DMS79 treated with DMSO at 0.1 percent for 48 hours (cell line): Measurements from ENCODE around the gene ZNF514.
"Not testable (repeated sequence)": the region's sequence is repeated elsewhere in the genome, so short reads cannot be mapped to it uniquely, and the experiment has no call there.

ENCODE experiments used
- DNase-seq: peaks from one replicate; lab custom pipeline; 2025; lab: John Stamatoyannopoulos, UW

Gene ZNF514

DNA sequence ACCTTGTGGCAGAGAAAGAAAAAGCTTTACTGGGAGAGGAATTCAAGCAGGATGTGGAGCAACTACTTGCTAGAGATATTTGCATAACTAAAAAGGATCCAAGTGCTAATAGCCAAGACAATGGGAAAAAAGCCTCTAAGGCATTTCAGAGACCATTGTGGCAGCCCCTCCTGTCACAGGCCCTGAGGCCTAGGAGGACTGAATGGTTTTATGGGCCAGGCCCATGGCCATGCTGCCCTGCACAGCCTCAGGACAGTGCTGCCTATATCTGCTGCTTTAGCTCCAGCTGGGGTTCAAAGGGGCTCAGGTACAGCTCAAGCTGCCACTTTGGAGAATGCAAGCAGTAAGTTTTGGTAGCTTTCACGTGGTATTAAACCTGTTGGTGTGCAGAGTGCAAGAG, 20.9 kb downstream of the ZNF514 start:
- DNase-seq: no peak

DNA sequence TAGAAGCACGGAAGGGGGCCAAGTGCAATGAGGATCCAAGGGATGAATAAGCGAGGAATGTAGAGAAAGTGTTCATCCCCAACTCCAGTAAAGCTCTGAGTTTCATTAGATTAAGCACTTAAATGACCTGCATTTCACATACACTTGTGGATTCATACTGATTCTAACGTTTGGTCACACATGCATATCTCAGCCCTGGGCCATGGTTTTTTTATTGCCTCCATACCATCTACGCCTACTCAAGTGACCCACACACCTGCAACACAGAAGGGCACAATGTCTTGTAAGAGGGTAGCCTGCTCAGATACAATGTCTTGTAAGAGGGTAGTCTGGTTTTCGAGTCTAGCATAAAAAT, 37.5 kb downstream of the ZNF514 start:
- peak; percentile 41 for DNase-seq

DNA sequence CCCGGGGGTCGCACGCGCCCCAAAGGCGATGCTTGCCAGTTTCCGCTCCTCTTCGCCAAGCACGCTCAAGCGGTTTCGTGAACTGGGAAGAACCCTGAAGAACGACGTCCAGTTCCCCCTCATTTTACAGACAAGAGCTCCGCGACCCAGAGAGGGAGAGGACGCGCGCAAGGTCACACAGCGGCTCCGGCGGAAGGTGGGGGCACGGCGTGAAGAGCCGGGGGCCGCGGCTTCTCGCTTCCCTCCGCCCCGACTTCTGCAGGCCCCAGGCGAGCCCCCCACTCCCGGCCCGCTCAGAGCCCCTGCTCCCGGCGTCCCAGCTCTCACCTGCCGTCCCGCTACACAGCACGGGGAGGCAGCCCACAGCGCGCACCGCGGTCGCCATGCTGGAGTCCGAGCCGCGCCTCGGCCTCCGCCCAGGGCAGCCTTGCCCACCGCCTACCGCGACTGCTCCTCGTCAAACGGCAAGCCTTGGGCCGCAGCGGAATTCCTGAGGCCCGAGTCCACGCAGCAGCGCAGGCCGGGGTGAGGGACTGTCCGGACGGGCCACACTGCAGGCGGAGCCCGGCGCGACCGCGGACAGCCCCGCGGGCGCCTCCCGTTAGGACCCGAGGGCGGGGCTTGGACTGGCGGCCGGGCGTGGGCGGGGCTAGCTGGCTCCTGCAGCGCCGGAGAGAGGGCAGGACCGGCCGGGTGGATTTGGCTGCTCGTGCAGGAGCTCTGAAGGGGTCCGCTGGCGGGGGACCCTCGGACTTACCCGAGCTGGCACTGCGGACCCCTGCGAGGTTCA, 38.0 kb downstream of the ZNF514 start, which contains the start of gene MRPS5:
MRPS5 (minus strand) TSS at position 402 of the 790 bp plus-strand sequence; CDS start at position 385, 17 bp downstream.
- peak; percentile 75 for DNase-seq

DNA sequence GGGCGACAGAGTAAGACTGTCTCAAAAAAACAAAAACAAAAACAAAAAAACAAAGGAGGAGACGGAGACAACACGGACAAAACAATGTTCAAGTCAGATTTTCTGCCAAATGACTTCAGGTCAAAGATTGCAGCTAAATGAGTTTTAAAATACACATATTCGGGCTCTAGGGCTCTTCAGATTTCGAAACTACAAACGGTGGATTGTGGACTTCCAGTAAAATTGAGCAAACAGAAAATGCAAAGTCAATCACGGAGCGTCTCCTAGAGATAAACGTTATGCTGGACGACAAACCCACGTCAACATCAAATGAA, 38.6 kb downstream of the ZNF514 start:
- DNase-seq: no peak

DNA sequence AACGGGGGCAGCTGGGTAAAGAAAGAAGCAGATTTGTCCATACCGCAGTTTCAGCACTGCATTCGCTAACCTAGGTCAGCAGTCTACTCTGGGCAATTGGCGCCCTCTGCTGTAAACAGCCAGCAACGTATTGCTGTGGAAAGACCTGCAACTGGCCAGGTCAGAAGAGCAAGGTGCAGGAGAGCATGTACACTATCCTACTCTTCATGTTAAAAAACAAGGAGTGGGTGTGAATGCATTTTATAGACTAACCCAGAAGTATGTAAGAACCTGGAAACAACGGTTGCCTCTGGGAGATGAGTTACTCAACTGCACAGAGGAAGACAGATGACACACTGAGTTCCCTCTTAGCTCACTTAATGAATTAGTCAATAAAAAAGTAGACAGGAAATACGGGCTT, 44.2 kb downstream of the ZNF514 start:
- peak; percentile 53 for DNase-seq

DNA sequence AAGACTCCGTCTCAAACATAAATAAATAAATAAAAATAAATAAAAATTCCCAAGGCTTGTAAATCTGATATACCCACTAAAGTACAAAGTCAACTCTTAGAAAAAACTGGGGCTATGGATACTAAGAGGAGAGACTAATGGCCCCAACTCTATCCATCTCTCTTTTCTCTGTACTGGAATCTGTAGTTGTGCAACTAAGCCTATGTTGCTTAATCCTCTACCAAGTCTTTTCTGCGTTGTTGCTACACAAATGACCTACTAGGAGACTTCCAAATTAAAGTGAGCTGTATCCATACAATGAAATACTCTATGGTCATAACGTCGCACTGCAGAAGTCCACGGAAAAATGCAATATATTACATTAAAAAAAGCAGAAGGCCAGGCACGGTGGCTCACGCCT, 46.2 kb downstream of the ZNF514 start:
- no peak for DNase-seq

DNA sequence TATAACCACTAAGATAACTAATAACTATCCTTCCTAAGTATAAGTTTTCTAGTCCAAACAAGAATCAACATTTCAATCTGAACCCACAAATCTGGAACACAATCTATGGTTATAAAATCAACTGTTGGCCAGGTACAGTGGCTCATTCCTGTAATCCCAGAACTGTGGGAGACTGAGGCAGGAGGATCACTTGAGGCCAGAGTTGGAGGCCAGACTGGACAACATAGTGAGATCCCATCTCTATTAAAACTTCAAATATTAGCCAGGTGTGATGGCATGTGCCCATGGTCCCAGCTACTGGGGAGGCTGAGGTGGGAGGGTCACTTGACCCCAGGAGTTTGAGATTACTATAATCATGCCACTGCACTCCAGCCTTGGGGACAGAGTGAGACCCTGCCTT, 49.3 kb downstream of the ZNF514 start:
- no peak for DNase-seq

DNA sequence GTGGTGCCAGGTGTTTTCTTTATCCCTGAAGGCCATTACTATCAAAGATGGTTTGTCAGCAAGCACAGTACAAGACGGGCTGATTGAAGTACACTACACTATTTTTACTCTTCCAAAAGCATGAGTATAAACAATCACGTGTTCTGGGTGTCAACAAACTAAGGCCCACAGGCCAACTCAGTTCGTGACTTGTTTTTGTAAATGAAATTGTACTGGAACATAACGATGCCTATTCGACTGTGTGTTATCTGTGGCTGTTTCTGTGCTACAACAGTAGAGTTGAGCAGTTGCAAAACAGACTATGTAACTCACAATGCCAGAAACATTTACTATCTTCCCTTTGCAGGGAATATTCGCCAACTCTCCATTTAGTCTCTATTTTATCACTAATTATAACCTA, 50.4 kb downstream of the ZNF514 start:
- no peak for DNase-seq

DNA sequence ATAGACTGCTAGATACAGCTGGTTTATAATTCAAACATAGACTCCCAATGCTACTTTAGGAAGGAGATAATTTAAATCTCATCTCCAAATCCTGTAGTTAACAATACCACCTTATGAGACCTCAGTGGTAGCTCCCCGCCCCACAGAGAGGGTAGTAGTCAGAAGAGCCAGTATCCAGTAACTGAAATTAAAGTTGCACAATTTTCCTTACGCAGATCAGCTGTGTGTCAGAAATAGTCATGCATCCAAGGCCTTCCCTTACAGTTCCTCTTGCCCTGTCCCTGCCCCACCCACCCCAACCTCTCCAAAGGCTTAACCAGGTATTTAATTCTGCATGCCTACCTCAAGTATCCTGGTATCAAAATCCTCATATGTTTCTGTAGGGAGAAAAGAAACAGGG, 53.6 kb downstream of the ZNF514 start:
- DNase-seq: no peak

DNA sequence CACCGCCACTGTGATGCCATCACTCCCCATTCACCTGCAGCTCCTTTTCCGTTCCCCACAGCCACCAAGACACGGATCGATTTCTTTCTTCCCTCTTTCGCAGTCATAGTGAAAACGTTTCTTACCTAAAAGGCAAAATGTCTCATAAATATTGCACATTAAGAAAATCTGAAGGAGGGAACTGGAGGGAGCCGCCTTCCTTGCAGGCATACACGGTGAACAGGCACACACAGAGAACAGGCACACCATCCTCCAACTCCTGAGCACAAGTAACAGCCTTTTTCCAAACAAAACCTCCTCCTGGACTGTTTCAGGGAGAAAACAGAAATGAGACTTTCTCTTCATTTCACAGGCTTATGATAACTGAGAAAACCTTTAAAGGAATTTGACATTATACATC, 55.0 kb downstream of the ZNF514 start:
- no peak for DNase-seq

DNA sequence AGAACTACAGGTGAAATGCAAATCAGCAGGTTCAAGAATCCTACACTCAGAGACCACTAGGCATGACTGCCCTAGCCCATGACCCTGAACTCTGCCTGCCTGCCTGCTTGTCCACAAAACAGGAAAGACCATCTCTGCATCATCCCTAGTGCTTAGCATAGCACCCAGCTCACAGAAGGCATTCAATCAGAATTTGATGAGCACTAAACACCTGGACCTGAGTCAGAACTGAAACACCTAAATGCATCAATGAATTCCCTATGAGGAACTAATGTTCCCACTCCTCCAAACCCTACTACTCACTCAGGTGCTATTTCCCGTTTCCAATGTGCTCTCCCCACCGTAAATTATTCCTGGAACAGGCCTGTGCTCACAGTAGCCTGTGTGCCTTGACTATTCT, 59.7 kb downstream of the ZNF514 start:
- DNase-seq: no peak

DNA sequence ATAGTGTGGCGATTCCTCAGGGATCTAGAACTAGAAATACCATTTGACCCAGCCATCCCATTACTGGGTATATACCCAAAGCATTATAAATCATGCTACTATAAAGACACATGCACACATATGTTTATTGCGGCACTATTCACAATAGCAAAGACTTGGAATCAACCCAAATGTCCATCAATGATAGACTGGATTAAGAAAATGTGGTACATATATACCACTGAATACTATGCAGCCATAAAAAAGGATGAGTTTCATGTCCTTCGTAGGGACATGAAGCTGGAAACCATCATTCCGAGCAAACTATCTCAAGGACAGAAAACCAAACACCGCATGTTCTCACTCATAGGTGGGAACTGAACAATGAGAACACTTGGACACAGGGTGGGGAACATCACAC, 61.4 kb downstream of the ZNF514 start:
- DNase-seq: not testable (repeated sequence)
